HCT116 (cell line): ENCODE measurements around the gene TJP1. TPM values are rescaled to one million over a fixed set of nuclear protein-coding genes. Genes with fewer than 3 reads are reported as not detected.

Source experiments
- ATAC-seq: fragments of 200-7000 bp; cut with Tn5 transposase; 2 replicates; pipeline ENCODE4 v1.9.1; 2020; ENCODE audit warnings: mild to moderate bottlenecking, moderate library complexity
- BruUV-seq: library from RNA; stranded (reverse); fragments of 400-500 nt; replicated peaks from 2 replicates; lab custom pipeline; 2021; lab: Mats Ljungman, UMichigan
- CTCF ChIA-PET: fragments of 300-600 bp; sonication (Branson Sonifier 250); formaldehyde crosslinking; loops from one replicate; lab custom pipeline; 2021; ENCODE audit warnings: antibody characterized with exemption; lab: Charles Lee
- POLR2A ChIA-PET: fragments of 300-600, 350-600 bp; sonication (Branson Sonifier 250); formaldehyde crosslinking; loops from one replicate; lab custom pipeline; 2021; ENCODE audit warnings: antibody characterized with exemption; lab: Charles Lee
- RAD21 ChIA-PET, 2 experiments: fragments of 300-600 bp; sonication (Branson Sonifier 250); formaldehyde crosslinking; loops; one replicate each; lab custom pipeline; 2023; ENCODE audit warnings: low total read pairs in 2 of 2; ENCODE audit not compliant: uncharacterized antibody in 2 of 2, unreplicated experiment in 2 of 2, low non-redundant PET in 1 of 2; lab: Charles Lee
- DNase-seq: peaks from one replicate; pipeline ENCODE4 v3.0.0-alpha.2; 2010; ENCODE audit warnings: low read depth, low spot score
- H2AFZ ChIP-seq: fragments of 200-600 bp; shearing (Covaris generic), sonication (generic); 2 replicates; pipeline ENCODE4 v1.6.1; 2017; ENCODE audit warnings: low read depth, mixed run types, mixed read lengths, antibody characterized with exemption, low read length; ENCODE audit not compliant: poor library complexity, severe bottlenecking
- H3K27ac ChIP-seq: 2 replicates; pipeline ENCODE4 v1.5.1; 2012; ENCODE audit warnings: low read depth, low read length
- H3K27me3 ChIP-seq: fragments of 200-600 bp; sonication (generic); 2 replicates; pipeline ENCODE4 v1.6.1; 2016; ENCODE audit warnings: mixed run types, low read length, mixed read lengths; ENCODE audit not compliant: insufficient read depth
- H3K36me3 ChIP-seq, 2 experiments: fragments of 200-500 bp in 1 of 2; fragments of 200-600 bp in 1 of 2; sonication (Bioruptor generic) in 1 of 2; sonication (generic) in 1 of 2; 2 replicates each; pipeline versions ENCODE4 v1.5.1 to v1.6.1; 2014 to 2016; ENCODE audit warnings: low read length in 2 of 2, inconsistent platforms in 1 of 2, mixed read lengths in 1 of 2, mixed run types in 1 of 2; ENCODE audit not compliant: insufficient read depth in 2 of 2, control insufficient read depth in 1 of 2
- H3K4me1 ChIP-seq, 2 experiments: fragments of 200-600 bp in 1 of 2; sonication (generic) in 1 of 2; 2 replicates each; pipeline versions ENCODE4 v1.5.1 to v1.6.1; 2012 to 2017; ENCODE audit warnings: low read length in 2 of 2, inconsistent platforms in 1 of 2, mild to moderate bottlenecking in 1 of 2, mixed read lengths in 1 of 2, mixed run types in 1 of 2, moderate library complexity in 1 of 2; ENCODE audit not compliant: insufficient read depth in 2 of 2, control insufficient read depth in 1 of 2
- H3K4me2 ChIP-seq: fragments of 200-600 bp; sonication (generic); 2 replicates; pipeline ENCODE4 v1.6.1; 2017; ENCODE audit warnings: mixed run types, low read length, mixed read lengths
- H3K4me3 ChIP-seq, 2 experiments: fragments of 200-600 bp in 1 of 2; sonication (generic) in 1 of 2; replicated peaks in 1 of 2; 2 replicates each; pipeline ENCODE4 v1.5.1; 2011 to 2016; ENCODE audit warnings: low read length in 2 of 2, control low read depth in 1 of 2, low read depth in 1 of 2, mild to moderate bottlenecking in 1 of 2, mixed read lengths in 1 of 2, mixed run types in 1 of 2
- H3K79me2 ChIP-seq: fragments of 200-600 bp; sonication (generic); 2 replicates; pipeline ENCODE4 v1.6.1; 2017; ENCODE audit warnings: mild to moderate bottlenecking, mixed run types, low read length, moderate library complexity, mixed read lengths; ENCODE audit not compliant: insufficient read depth
- H3K9ac ChIP-seq: fragments of 200-600 bp; sonication (generic); 2 replicates; pipeline ENCODE4 v1.6.1; 2016; ENCODE audit warnings: low read length, mixed read lengths
- H3K9me2 ChIP-seq: fragments of 200-600 bp; sonication (generic), shearing (Covaris generic); 2 replicates; pipeline ENCODE4 v1.6.1; 2017; ENCODE audit warnings: mixed run types, mild to moderate bottlenecking, moderate library complexity; ENCODE audit not compliant: insufficient read depth
- H3K9me3 ChIP-seq, 2 experiments: fragments of 200-500 bp in 1 of 2; fragments of 200-600 bp in 1 of 2; sonication (Bioruptor generic) in 1 of 2; sonication (generic) in 1 of 2; 2 replicates each; pipeline ENCODE4 v1.6.1; 2014 to 2017; ENCODE audit warnings: low read length in 2 of 2, mixed read lengths in 2 of 2, inconsistent platforms in 1 of 2, low read depth in 1 of 2, mild to moderate bottlenecking in 1 of 2, mixed run types in 1 of 2, moderate library complexity in 1 of 2; ENCODE audit not compliant: control insufficient read depth in 1 of 2, insufficient read depth in 1 of 2
- H4K20me1 ChIP-seq: fragments of 200-600 bp; sonication (generic), shearing (Covaris generic); 2 replicates; pipeline ENCODE4 v1.6.1; 2017; ENCODE audit warnings: mixed run types, mild to moderate bottlenecking, moderate library complexity; ENCODE audit not compliant: insufficient read depth
- CBX3 ChIP-seq: IDR thresholded peaks from 2 replicates; pipeline ENCODE4 v1.6.1; 2012; ENCODE audit warnings: low read depth
- EGR1 ChIP-seq: IDR thresholded peaks from 2 replicates; pipeline ENCODE4 v1.6.1; 2012; ENCODE audit warnings: low read depth
- EZH2 ChIP-seq: fragments of 200-600 bp; sonication (generic); IDR thresholded peaks from 2 replicates; pipeline ENCODE4 v1.6.1; 2017; ENCODE audit warnings: antibody characterized with exemption, mixed run types
- JUND ChIP-seq: IDR thresholded peaks from 2 replicates; pipeline ENCODE4 v1.6.1; 2012
- POLR2A ChIP-seq: IDR thresholded peaks from 2 replicates; pipeline ENCODE4 v1.7.0; 2011; ENCODE audit warnings: borderline replicate concordance; ENCODE audit not compliant: insufficient read depth, insufficient read length; ENCODE audit errors: extremely low read depth
- RAD21 ChIP-seq: IDR thresholded peaks from 2 replicates; pipeline ENCODE4 v1.6.1; 2012; ENCODE audit warnings: low read depth, mild to moderate bottlenecking
- SIN3A ChIP-seq: IDR thresholded peaks from 2 replicates; pipeline ENCODE4 v1.6.1; 2012; ENCODE audit warnings: low read depth
- YY1 ChIP-seq: IDR thresholded peaks from 2 replicates; pipeline ENCODE4 v1.6.1; 2011; ENCODE audit warnings: low read length, low read depth, moderate library complexity, mild to moderate bottlenecking; ENCODE audit not compliant: insufficient replicate concordance; ENCODE audit errors: extremely low read depth
- intact Hi-C: fragments of 100-400 bp; cut with micrococcal nuclease; formaldehyde crosslinking; loops from 2 replicates; pipeline ENCODE4 v1.10.0; 2022
- total RNA-seq: library from RNA; stranded (reverse); gene quantifications from one replicate; pipeline ENCODE4 v1.2.1, GENCODE V29; 2021; ENCODE audit not compliant: unreplicated experiment
- TF ChIP-seq, protein P1 (sequence below): IDR thresholded peaks from 2 replicates; pipeline ENCODE4 v1.6.1; 2012
- TF ChIP-seq, protein P2 (sequence below): IDR thresholded peaks from 2 replicates; pipeline ENCODE4 v1.6.1; 2012; ENCODE audit warnings: low read depth
- TF ChIP-seq, protein P3 (sequence below): IDR thresholded peaks from 2 replicates; pipeline ENCODE4 v1.6.1; 2011; ENCODE audit warnings: mild to moderate bottlenecking, low read length, moderate library complexity; ENCODE audit not compliant: insufficient replicate concordance; ENCODE audit errors: extremely low read depth

The TJP1 gene
- total RNA-seq, 1 experiment from 2014 or later = 83.6 TPM

DNA sequence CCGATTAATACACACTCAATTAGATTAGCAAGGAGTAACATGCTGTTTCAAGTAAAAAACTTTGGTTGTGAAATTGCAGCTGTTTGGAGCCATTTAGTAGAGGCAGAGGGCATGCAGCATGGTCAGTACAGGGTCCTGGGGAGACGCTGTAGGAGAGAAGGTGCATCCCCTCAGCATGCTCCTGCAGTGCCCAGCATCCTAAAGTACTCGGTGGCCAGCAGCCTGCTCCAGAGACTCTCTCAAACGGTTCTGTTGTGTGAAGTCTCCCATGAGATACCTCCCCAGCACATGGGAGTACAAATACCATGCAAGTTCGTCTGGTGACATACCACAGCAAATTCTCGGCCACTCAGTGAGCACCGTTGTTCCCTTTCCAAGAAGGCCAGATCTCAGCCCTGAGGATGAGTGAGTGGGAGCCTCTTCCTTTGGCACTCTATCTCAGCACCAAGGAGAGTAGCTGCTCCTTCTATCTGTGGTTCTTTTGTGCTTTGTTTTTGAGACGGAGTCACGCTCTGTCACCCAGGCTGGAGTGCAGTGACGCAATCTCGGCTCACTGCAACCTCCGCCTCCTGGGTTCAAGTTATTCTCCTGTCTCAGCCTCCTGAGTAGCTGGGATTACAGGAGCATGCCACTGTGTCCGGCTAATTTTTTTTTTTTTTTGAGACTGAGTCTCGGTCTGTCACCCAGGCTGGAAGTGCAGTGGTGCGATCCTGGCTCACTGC is 72.7 kb downstream of the TJP1 start:
- Histone ChIP-seq H3K27me3 (no peaks in the 10 kb centered on the region), H2AFZ (no peak overlapping the region), H3K9ac (no peak overlapping the region), H3K9me3 (no peaks in the 10 kb centered on the region), H3K79me2 (peaks cover 29% of the 10 kb centered on the region), H3K4me3 (no peak overlapping the region), H3K36me3 (peaks cover 0 to 4% of the 10 kb centered on the region in 2 experiments; a peak in 1 of 4 replicates), H3K4me2 (no peak overlapping the region), H4K20me1 (no peaks in the 10 kb centered on the region), H3K9me2 (no peaks in the 10 kb centered on the region), H3K27ac (no peak overlapping the region), H3K4me1 (no peaks in the 10 kb centered on the region)
- intact Hi-C loops = no loop called here
- TF ChIP-seq, protein P1, sequence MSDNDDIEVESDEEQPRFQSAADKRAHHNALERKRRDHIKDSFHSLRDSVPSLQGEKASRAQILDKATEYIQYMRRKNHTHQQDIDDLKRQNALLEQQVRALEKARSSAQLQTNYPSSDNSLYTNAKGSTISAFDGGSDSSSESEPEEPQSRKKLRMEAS = no peak
- TF ChIP-seq JUND (no peak), EGR1 (no peak), POLR2A (no peak), CBX3 (no peak), SIN3A (no peak), EZH2 (no peak), YY1 (no peak), RAD21 (no peak)
- TF ChIP-seq, protein P2, sequence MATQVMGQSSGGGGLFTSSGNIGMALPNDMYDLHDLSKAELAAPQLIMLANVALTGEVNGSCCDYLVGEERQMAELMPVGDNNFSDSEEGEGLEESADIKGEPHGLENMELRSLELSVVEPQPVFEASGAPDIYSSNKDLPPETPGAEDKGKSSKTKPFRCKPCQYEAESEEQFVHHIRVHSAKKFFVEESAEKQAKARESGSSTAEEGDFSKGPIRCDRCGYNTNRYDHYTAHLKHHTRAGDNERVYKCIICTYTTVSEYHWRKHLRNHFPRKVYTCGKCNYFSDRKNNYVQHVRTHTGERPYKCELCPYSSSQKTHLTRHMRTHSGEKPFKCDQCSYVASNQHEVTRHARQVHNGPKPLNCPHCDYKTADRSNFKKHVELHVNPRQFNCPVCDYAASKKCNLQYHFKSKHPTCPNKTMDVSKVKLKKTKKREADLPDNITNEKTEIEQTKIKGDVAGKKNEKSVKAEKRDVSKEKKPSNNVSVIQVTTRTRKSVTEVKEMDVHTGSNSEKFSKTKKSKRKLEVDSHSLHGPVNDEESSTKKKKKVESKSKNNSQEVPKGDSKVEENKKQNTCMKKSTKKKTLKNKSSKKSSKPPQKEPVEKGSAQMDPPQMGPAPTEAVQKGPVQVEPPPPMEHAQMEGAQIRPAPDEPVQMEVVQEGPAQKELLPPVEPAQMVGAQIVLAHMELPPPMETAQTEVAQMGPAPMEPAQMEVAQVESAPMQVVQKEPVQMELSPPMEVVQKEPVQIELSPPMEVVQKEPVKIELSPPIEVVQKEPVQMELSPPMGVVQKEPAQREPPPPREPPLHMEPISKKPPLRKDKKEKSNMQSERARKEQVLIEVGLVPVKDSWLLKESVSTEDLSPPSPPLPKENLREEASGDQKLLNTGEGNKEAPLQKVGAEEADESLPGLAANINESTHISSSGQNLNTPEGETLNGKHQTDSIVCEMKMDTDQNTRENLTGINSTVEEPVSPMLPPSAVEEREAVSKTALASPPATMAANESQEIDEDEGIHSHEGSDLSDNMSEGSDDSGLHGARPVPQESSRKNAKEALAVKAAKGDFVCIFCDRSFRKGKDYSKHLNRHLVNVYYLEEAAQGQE = no peak
- TF ChIP-seq, protein P3, sequence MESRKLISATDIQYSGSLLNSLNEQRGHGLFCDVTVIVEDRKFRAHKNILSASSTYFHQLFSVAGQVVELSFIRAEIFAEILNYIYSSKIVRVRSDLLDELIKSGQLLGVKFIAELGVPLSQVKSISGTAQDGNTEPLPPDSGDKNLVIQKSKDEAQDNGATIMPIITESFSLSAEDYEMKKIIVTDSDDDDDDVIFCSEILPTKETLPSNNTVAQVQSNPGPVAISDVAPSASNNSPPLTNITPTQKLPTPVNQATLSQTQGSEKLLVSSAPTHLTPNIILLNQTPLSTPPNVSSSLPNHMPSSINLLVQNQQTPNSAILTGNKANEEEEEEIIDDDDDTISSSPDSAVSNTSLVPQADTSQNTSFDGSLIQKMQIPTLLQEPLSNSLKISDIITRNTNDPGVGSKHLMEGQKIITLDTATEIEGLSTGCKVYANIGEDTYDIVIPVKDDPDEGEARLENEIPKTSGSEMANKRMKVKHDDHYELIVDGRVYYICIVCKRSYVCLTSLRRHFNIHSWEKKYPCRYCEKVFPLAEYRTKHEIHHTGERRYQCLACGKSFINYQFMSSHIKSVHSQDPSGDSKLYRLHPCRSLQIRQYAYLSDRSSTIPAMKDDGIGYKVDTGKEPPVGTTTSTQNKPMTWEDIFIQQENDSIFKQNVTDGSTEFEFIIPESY = no peak
- CTCF ChIA-PET = interaction anchor here (1.1 to 8.4 kb wide), 3 partner anchors 175 to 235 kb away, joined by 4 to 180 read pairs (median 5); no protein-coding TSS in a partner anchor
- BruUV-seq = no TSS peak
- POLR2A ChIA-PET = interaction anchor here (0.6 kb wide), 1 partner anchor 10 kb away, joined by 3 read pairs; no protein-coding TSS in a partner anchor
- RAD21 ChIA-PET = interaction anchor here in 1 of 2 experiments (0.9 kb wide), 1 partner anchor 185 kb away, joined by 3 read pairs; no protein-coding TSS in a partner anchor
- ATAC-seq = no peak
- no peak for DNase-seq
